Rectal smooth muscle tissue (tissue), 1 donor: Measurements from ENCODE around the gene APBB3.
A peak's percentile ranks its signal among the peaks of the same experiment; 100 is the strongest.
"Not testable (repeated sequence)": the region's sequence is repeated elsewhere in the genome, so short reads cannot be mapped to it uniquely, and the experiment has no call there.

Source experiments
- H3K27ac ChIP-seq: one replicate; pipeline ENCODE4 v1.7.0; 2013; ENCODE audit warnings: low read depth, low read length, inconsistent platforms
- H3K27me3 ChIP-seq: one replicate; pipeline ENCODE4 v1.7.0; 2013; ENCODE audit warnings: low read length; ENCODE audit not compliant: control insufficient read depth, insufficient read depth
- H3K36me3 ChIP-seq: one replicate; pipeline ENCODE4 v1.7.0; 2013; ENCODE audit warnings: low read length; ENCODE audit not compliant: control insufficient read depth, insufficient read depth
- H3K4me1 ChIP-seq: one replicate; pipeline ENCODE4 v1.7.0; 2013; ENCODE audit warnings: low read length; ENCODE audit not compliant: control insufficient read depth, insufficient read depth
- H3K4me3 ChIP-seq: one replicate; pipeline ENCODE4 v1.7.0; 2013; ENCODE audit warnings: low read length
- H3K9ac ChIP-seq: one replicate; pipeline ENCODE4 v1.7.0; 2013; ENCODE audit warnings: low read length

The APBB3 gene

DNA sequence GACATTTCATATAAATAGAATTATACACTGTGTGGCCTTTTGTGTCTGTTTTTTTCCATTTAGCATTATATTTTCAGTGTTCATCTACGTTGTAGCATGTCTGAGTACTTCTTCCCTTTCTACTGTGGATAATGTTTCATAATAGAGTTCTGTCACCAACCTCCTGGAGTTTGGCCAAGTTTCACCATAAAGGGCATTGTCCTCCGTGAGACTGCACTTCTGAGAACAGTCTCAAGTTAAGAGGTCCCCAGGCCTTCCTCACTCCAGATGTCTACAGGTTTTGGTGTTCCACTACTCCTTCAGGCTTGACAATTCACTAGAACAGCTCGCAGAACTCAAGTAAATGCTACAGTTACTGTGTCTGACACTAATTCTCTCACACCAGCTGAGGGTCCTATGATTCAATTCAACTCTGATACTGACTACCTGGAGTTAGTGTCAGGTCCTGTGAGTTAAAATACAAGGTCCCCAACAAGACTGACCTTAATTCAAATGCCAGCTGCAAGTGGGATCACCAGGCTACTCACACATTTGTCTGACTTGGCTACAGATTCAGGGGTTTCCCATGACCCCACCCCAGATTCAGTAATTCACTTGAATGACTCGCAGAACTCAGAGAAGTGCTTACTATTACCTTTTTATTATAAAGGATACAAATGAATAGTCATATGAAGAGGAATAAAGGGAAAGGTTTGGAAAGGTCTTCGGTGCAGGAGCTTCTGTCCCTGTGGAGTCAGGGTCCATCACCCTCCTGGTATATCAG is 31.3 kb upstream of the APBB3 start:
- no peak overlapping the region for H3K9ac ChIP-seq
- H3K27ac ChIP-seq = no peak overlapping the region
- H3K4me3 ChIP-seq = no peak overlapping the region
- H3K36me3 ChIP-seq = no peaks in the 10 kb centered on the region
- H3K27me3 ChIP-seq = no peaks in the 10 kb centered on the region
- H3K4me1 ChIP-seq = no peaks in the 10 kb centered on the region

- Histone ChIP-seq H3K4me3 (no peak overlapping the region), H3K27me3 (no peaks in the 10 kb centered on the region), H3K36me3 (no peaks in the 10 kb centered on the region), H3K27ac (no peak overlapping the region), H3K4me1 (no peaks in the 10 kb centered on the region), H3K9ac (no peak overlapping the region)
Measured at GRCh38 chr5:140594169-140594568, 29.8 kb upstream of the APBB3 start.

DNA sequence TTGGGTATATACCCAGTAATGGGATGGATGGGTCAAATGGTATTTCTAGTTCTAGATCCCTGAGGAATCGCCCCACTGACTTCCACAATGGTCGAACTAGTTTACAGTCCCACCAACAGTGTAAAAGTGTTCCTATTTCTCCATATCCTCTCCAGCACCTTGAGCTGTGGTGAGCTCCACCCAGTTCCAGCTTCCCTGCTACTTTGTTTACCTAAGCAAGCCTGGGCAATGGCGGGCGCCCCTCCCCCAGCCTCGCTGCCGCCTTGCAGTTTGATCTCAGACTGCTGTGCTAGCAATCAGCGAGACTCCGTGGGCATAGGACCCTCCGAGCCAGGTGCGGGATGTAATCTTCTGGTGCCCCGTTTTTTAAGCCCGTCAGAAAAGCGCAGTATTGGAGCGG is 28.7 kb upstream of the APBB3 start:
- H3K36me3 ChIP-seq, H3K27me3 ChIP-seq, H3K9ac ChIP-seq, H3K4me1 ChIP-seq, H3K4me3 ChIP-seq, H3K27ac ChIP-seq: not testable (repeated sequence)

- Histone ChIP-seq H3K9ac (no peak overlapping the region), H3K4me1 (no peaks in the 10 kb centered on the region), H3K27me3 (no peaks in the 10 kb centered on the region), H3K27ac (no peak overlapping the region), H3K36me3 (no peaks in the 10 kb centered on the region), H3K4me3 (no peak overlapping the region)
Measured at GRCh38 chr5:140591747-140592372, 27.5 kb upstream of the APBB3 start.

DNA sequence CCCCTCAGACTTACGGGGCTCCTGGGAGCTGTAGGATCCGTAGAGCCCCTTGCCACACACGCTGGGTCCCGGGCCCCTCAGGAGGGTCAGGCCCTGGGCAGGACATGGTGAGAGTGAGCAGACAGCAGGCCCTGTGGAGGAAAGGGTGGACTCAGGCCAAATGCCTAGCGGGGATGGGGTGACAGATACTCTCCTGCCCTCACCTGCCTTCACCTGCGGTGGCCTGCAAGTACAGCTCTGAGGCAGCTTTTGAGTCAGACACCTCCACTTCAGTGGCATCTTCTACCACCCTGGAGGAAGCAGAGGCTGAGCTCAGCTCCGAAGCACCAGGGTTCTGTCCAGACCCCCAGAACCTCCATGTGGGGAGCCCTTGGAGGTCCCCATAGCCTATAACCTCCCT is 26.5 kb upstream of the APBB3 start:
- Histone ChIP-seq H3K9ac (no peak overlapping the region), H3K36me3 (no peaks in the 10 kb centered on the region), H3K27me3 (no peaks in the 10 kb centered on the region), H3K4me1 (no peaks in the 10 kb centered on the region), H3K4me3 (no peak overlapping the region), H3K27ac (no peak overlapping the region)

- Histone ChIP-seq H3K27me3 (no peaks in the 10 kb centered on the region), H3K36me3 (no peaks in the 10 kb centered on the region), H3K27ac (no peak overlapping the region), H3K4me1 (no peaks in the 10 kb centered on the region), H3K9ac (no peak overlapping the region), H3K4me3 (no peak overlapping the region)
Measured at GRCh38 chr5:140588311-140589070, 24.1 kb upstream of the APBB3 start.

DNA sequence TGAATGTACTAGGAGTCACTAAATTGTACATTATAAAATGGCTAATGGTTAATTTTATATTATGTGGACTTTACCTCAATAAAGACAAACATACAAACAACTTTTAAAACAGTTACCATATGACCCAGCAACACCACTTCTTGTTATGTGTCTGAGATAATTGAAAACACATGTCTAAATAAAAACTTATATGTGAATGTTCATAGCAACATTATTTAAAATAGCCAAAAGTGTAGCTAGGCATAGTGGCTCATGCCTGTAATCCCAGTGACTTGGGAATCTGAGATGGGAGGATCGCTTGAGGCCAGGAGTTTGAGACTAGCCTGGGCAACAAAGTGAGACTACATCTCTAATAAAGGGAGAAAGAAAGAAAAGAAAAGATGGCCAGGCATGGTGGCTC is 23.1 kb upstream of the APBB3 start:
- Histone ChIP-seq H3K9ac (no peak overlapping the region), H3K4me1 (no peaks in the 10 kb centered on the region), H3K27ac (no peak overlapping the region)

GRCh38 chr5:140579188-140579747 is 14.9 kb upstream of the APBB3 start:
- H3K36me3 ChIP-seq, H3K4me3 ChIP-seq, H3K27ac ChIP-seq, H3K9ac ChIP-seq, H3K27me3 ChIP-seq, H3K4me1 ChIP-seq: not testable (repeated sequence)

More for the DNA sequence above, 23.1 kb upstream of the APBB3 start:
- no peaks in the 10 kb centered on the region for H3K27me3 ChIP-seq
- H3K4me3 ChIP-seq = no peak overlapping the region
- no peaks in the 10 kb centered on the region for H3K36me3 ChIP-seq

DNA sequence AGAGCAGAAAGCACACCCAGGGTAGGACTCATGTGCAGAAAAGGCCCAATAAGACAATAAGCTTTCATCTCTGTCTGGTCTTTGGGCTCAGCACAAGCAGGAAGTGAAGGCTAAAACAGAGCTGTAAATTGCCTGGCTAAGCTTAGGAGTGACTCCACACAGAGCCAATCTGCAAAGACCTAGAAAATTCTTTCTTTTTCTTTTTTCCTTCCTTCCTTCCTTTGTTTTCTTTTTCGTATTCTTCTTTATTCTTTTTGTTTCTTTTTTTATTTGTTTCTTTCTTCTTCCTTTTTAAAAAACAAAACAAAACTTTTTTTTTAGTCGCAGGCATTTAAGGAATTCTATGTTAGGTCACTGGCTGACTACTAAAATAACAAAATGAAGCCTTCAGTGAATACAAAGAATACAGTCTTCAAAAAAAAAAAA is 12.4 kb upstream of the APBB3 start:
- no peaks in the 10 kb centered on the region for H3K4me1 ChIP-seq
- no peak overlapping the region for H3K4me3 ChIP-seq
- no peaks in the 10 kb centered on the region for H3K36me3 ChIP-seq
- no peak overlapping the region for H3K9ac ChIP-seq
- peak overlapping the region; percentile 3 for H3K27ac ChIP-seq
- H3K27me3 ChIP-seq = no peaks in the 10 kb centered on the region

GRCh38 chr5:140575309-140575708 is 10.9 kb upstream of the APBB3 start:
- Histone ChIP-seq H3K4me1 (no peaks in the 10 kb centered on the region), H3K36me3 (no peaks in the 10 kb centered on the region), H3K9ac (no peak overlapping the region), H3K4me3 (no peak overlapping the region), H3K27ac (no peak overlapping the region), H3K27me3 (no peaks in the 10 kb centered on the region)

GRCh38 chr5:140574165-140574564 is 9.8 kb upstream of the APBB3 start:
- Histone ChIP-seq H3K4me1 (no peaks in the 10 kb centered on the region), H3K4me3 (no peak overlapping the region), H3K27ac (no peak overlapping the region), H3K36me3 (no peaks in the 10 kb centered on the region), H3K9ac (no peak overlapping the region), H3K27me3 (no peaks in the 10 kb centered on the region)

GRCh38 chr5:140573683-140574082 is 9.3 kb upstream of the APBB3 start:
- Histone ChIP-seq H3K36me3 (no peaks in the 10 kb centered on the region), H3K9ac (no peak overlapping the region), H3K4me3 (no peak overlapping the region), H3K4me1 (no peaks in the 10 kb centered on the region), H3K27ac (no peak overlapping the region), H3K27me3 (no peaks in the 10 kb centered on the region)
